Parathyroid adenoma (tissue), 2 donors: ENCODE measurements around the gene PTPRM.

Source experiments
- H2AFZ ChIP-seq: fragments of 300-600 bp; sonication (generic); one replicate; pipeline ENCODE4 v1.7.0; 2017; ENCODE audit warnings: antibody characterized with exemption, mild to moderate bottlenecking
- H3K27ac ChIP-seq: fragments of 300-600 bp; sonication (generic); one replicate; pipeline ENCODE4 v1.7.0; 2017
- H3K27me3 ChIP-seq: fragments of 300-600 bp; sonication (generic); one replicate; pipeline ENCODE4 v1.7.0; 2017; ENCODE audit warnings: low read length; ENCODE audit not compliant: control insufficient read depth, insufficient read depth
- H3K36me3 ChIP-seq: fragments of 300-600 bp; sonication (generic); one replicate; pipeline ENCODE4 v1.7.0; 2017; ENCODE audit warnings: low read length; ENCODE audit not compliant: control insufficient read depth, insufficient read depth
- H3K4me1 ChIP-seq: fragments of 300-600 bp; sonication (generic); one replicate; pipeline ENCODE4 v1.7.0; 2017; ENCODE audit warnings: control low read depth
- H3K4me2 ChIP-seq: fragments of 300-600 bp; sonication (generic); one replicate; pipeline ENCODE4 v1.7.0; 2017; ENCODE audit warnings: low read length
- H3K4me3 ChIP-seq: fragments of 300-600 bp; sonication (generic); one replicate; pipeline ENCODE4 v1.7.0; 2017; ENCODE audit warnings: low read depth, low read length
- H3K79me2 ChIP-seq: fragments of 300-600 bp; sonication (generic); one replicate; pipeline ENCODE4 v1.7.0; 2017; ENCODE audit warnings: control low read depth
- H3K9ac ChIP-seq: fragments of 300-600 bp; sonication (generic); one replicate; pipeline ENCODE4 v1.7.0; 2017; ENCODE audit warnings: mild to moderate bottlenecking
- H3K9me3 ChIP-seq: fragments of 300-600 bp; sonication (generic); one replicate; pipeline ENCODE4 v1.7.0; 2017; ENCODE audit warnings: low read length; ENCODE audit not compliant: control insufficient read depth
- CTCF ChIP-seq: fragments of 300-600 bp; sonication (generic); IDR thresholded peaks from one replicate; pipeline ENCODE4 v1.7.0; 2017; ENCODE audit warnings: antibody characterized with exemption, mild to moderate bottlenecking
- donor health status: primary hyperparathyroidism.

PTPRM gene

DNA sequence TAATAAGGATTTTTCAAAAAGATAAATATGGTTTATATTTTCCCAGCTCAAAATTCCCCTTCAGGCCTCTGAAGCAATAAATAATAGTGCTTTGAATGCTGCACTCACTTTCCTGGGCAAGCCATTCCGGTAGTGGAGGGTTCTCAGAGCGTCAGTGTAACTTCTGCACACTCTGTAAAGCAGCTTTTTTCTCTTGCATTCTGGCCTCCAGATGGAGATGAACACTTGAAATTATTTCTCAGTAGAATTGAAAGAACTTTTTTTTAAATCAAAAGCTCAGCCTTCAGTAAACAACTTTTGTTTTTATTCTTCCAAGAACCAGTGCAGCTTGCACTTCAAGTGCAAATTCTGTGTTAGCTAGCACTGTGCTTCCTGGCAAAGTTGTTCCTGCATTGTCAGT is 761.0 kb downstream of the PTPRM start:
- H3K79me2 ChIP-seq, result no peaks in the 10 kb centered on the region
- H2AFZ ChIP-seq, result no peak overlapping the region
- H3K9me3 ChIP-seq, result no peaks in the 10 kb centered on the region
- H3K27ac ChIP-seq, result no peak overlapping the region
- H3K9ac ChIP-seq, result no peak overlapping the region
- no peaks in the 10 kb centered on the region for H3K4me1 ChIP-seq
- no peak overlapping the region for H3K4me2 ChIP-seq
- TF ChIP-seq CTCF, result no peak
- H3K4me3 ChIP-seq, result no peak overlapping the region
- no peaks in the 10 kb centered on the region for H3K27me3 ChIP-seq
- H3K36me3 ChIP-seq, result no peaks in the 10 kb centered on the region

GRCh38 chr18:8329186-8329771 is 762.2 kb downstream of the PTPRM start:
- Histone ChIP-seq H3K4me2 (no peak overlapping the region), H3K9me3 (no peaks in the 10 kb centered on the region), H3K9ac (no peak overlapping the region), H3K4me3 (no peak overlapping the region), H3K79me2 (no peaks in the 10 kb centered on the region), H3K27ac (no peak overlapping the region), H3K27me3 (no peaks in the 10 kb centered on the region), H3K36me3 (no peaks in the 10 kb centered on the region), H2AFZ (no peak overlapping the region), H3K4me1 (no peaks in the 10 kb centered on the region)
- TF ChIP-seq CTCF, result no peak

DNA sequence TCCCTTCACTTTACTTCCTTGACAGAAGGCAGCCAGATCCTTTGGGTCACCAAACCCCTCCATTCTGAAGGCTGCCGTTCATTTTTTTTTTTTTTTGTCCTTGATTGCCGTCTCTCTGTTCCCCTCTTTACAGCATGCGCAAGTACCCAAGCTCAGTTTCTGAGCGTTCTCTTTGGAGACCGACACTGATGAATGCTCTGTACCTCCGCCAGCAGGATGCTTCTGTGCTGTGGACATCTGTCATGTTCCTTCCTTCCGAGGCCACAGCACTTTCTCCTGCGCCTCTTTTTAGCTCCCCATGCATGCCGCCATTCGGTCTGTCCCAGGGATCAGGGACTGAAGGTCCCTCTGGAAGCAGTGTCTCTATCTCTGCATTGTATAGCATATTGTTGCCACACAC is 763.5 kb downstream of the PTPRM start:
- Histone ChIP-seq H3K36me3 (no peaks in the 10 kb centered on the region), H3K27me3 (no peaks in the 10 kb centered on the region), H3K4me2 (no peak overlapping the region), H3K79me2 (no peaks in the 10 kb centered on the region), H3K9ac (no peak overlapping the region), H3K4me3 (no peak overlapping the region), H3K9me3 (no peaks in the 10 kb centered on the region), H2AFZ (no peak overlapping the region), H3K27ac (no peak overlapping the region), H3K4me1 (no peaks in the 10 kb centered on the region)
- no peak for TF ChIP-seq CTCF

DNA sequence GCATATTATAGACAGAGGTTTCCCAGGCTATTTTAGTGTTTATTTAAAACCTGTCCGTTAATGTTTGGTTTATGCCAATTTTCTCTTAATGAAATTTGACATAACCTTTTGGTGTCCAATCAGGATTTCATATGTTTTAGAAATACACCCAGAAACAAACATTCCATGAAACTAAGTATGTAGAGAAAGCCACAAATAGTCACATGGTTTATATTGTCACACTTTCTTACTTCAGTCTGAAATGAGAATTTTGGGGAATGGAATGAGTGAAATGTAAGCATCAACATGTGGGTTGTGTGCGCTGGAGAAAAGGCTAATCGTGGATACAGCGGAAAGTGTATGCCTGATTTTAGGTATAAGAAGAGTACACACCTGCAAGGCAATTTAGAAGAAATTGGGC is 765.2 kb downstream of the PTPRM start:
- Histone ChIP-seq H3K27me3 (no peaks in the 10 kb centered on the region), H3K9ac (no peak overlapping the region), H3K4me3 (no peak overlapping the region), H3K9me3 (no peaks in the 10 kb centered on the region), H3K36me3 (no peaks in the 10 kb centered on the region), H2AFZ (no peak overlapping the region), H3K4me1 (no peaks in the 10 kb centered on the region), H3K27ac (no peak overlapping the region), H3K79me2 (no peaks in the 10 kb centered on the region), H3K4me2 (no peak overlapping the region)
- no peak for TF ChIP-seq CTCF

DNA sequence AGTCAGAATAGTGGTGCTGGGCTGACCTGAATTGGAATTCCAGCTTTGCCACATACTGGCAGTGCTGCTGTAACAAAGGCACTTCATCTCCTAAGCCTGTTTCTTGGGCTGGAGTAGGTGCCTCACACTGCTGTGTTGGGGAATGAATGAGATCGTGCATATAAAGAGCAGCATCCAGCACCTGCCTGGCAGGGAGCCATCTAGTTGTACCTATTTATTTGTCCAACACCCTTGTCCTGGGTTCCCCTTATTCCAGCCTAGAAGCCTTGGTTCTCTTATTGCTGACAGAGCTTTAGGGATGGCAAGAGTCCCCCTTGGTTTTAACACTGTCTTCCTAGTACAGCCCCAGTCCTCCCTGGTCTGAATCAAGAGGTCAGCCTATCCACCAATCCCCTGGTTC is 766.8 kb downstream of the PTPRM start:
- H3K27ac ChIP-seq, result no peak overlapping the region
- H3K9ac ChIP-seq, result no peak overlapping the region
- no peak overlapping the region for H3K4me3 ChIP-seq
- no peaks in the 10 kb centered on the region for H3K4me1 ChIP-seq
- H3K9me3 ChIP-seq, result no peaks in the 10 kb centered on the region
- no peaks in the 10 kb centered on the region for H3K36me3 ChIP-seq
- no peaks in the 10 kb centered on the region for H3K79me2 ChIP-seq
- TF ChIP-seq CTCF, result no peak
- no peak overlapping the region for H2AFZ ChIP-seq
- no peaks in the 10 kb centered on the region for H3K27me3 ChIP-seq
- no peak overlapping the region for H3K4me2 ChIP-seq
